Chondrocyte (in vitro differentiated cells): Measurements from ENCODE around the gene SPDEF. TPM values are rescaled to one million over a fixed set of nuclear protein-coding genes. Genes with fewer than 3 reads are reported as not detected.
A peak's percentile ranks its signal among the peaks of the same experiment; 100 is the strongest.

Experiments
- DNase-seq: peaks from one replicate; pipeline ENCODE4 v3.0.0; 2021; ENCODE audit warnings: mixed read lengths, low spot score
- H3K27ac Mint-ChIP-seq: one replicate; pipeline ENCODE4 v1.8.0; 2021; ENCODE audit warnings: mild to moderate bottlenecking, moderate library complexity, mixed read lengths; ENCODE audit not compliant: unreplicated experiment
- H3K27me3 Mint-ChIP-seq: 2 replicates; pipeline ENCODE4 v1.8.0; 2021; ENCODE audit warnings: low read depth, mixed read lengths
- H3K36me3 Mint-ChIP-seq: 2 replicates; pipeline ENCODE4 v1.8.0; 2021; ENCODE audit warnings: low read depth, mixed read lengths
- H3K4me1 Mint-ChIP-seq: 2 replicates; pipeline ENCODE4 v1.8.0; 2021; ENCODE audit warnings: low read depth, mild to moderate bottlenecking, mixed read lengths
- H3K4me3 Mint-ChIP-seq: one replicate; pipeline ENCODE4 v1.8.0; 2021; ENCODE audit warnings: mild to moderate bottlenecking, moderate library complexity, mixed read lengths; ENCODE audit not compliant: unreplicated experiment
- H3K9me3 Mint-ChIP-seq: 2 replicates; pipeline ENCODE4 v1.8.0; 2021; ENCODE audit warnings: low read depth, mixed read lengths
- CTCF ChIP-seq: fragments of 200-600 bp; sonication (generic); IDR thresholded peaks from 2 replicates; pipeline ENCODE4 v1.5.0; 2021; ENCODE audit warnings: antibody characterized with exemption, mild to moderate bottlenecking, moderate library complexity
- total RNA-seq: library from RNA; stranded (reverse); gene quantifications from 3 replicates; pipeline ENCODE4 v1.2.1, GENCODE V29; 2021

Gene SPDEF
- total RNA-seq, 1 donor from 2014 or later, result 0.10 TPM

- peaks cover 6% of the 10 kb centered on the region for H3K4me1 Mint-ChIP-seq
- peak; percentile 62 for DNase-seq
- no peak for TF ChIP-seq CTCF
- peaks cover 7% of the 10 kb centered on the region for H3K27me3 Mint-ChIP-seq
- H3K9me3 Mint-ChIP-seq, result no peaks in the 10 kb centered on the region
- no peak overlapping the region for H3K4me3 Mint-ChIP-seq
- H3K36me3 Mint-ChIP-seq, result peaks cover 2% of the 10 kb centered on the region
- no peak overlapping the region for H3K27ac Mint-ChIP-seq
Observed at GRCh38 chr6:34511915-34512737, 44.0 kb downstream of the SPDEF start.

- Mint-ChIP-seq H3K27ac (no peak overlapping the region), H3K4me1 (peaks cover 6% of the 10 kb centered on the region), H3K9me3 (no peaks in the 10 kb centered on the region), H3K4me3 (no peak overlapping the region), H3K36me3 (peaks cover 2% of the 10 kb centered on the region), H3K27me3 (peaks cover 5% of the 10 kb centered on the region)
- DNase-seq, result peak; percentile 1
- TF ChIP-seq CTCF, result no peak
Observed at GRCh38 chr6:34511214-34511914, 44.8 kb downstream of the SPDEF start.

GRCh38 chr6:34510299-34510698 lies 45.8 kb downstream of the SPDEF start:
- Mint-ChIP-seq H3K36me3 (peaks cover 2% of the 10 kb centered on the region), H3K9me3 (no peaks in the 10 kb centered on the region), H3K27me3 (peaks cover 6% of the 10 kb centered on the region), H3K4me3 (no peak overlapping the region), H3K27ac (no peak overlapping the region), H3K4me1 (peaks cover 6% of the 10 kb centered on the region)
- TF ChIP-seq CTCF, result no peak
- peak; percentile 21 for DNase-seq

- Mint-ChIP-seq H3K36me3 (peaks cover 2% of the 10 kb centered on the region), H3K9me3 (no peaks in the 10 kb centered on the region)
Observed at GRCh38 chr6:34509782-34510181, 46.3 kb downstream of the SPDEF start.

More at GRCh38 chr6:34509782-34510181, 46.3 kb downstream of the SPDEF start:
- DNase-seq, result no peak
- Mint-ChIP-seq H3K4me3 (no peak overlapping the region), H3K4me1 (peaks cover 6% of the 10 kb centered on the region), H3K27me3 (peaks cover 9% of the 10 kb centered on the region), H3K27ac (no peak overlapping the region)
- TF ChIP-seq CTCF, result no peak
